ENCODE results near the gene USP16. TPM values are rescaled to one million over a fixed set of nuclear protein-coding genes. Genes with fewer than 3 reads are reported as not detected.
A peak's percentile ranks its signal among the peaks of the same experiment; 100 is the strongest.

USP16 gene
- total RNA-seq, 2 donors from 2014 or later: 23.2 to 28.1 TPM

GRCh38 chr21:29022166-29022565 lies 2.3 kb upstream of the USP16 start:
- H3K4me1 ChIP-seq: peaks cover 0 to 40% of the 10 kb centered on the region in 2 donors
- no peak for DNase-seq (ENCODE audit: low spot score)
- H3K27ac ChIP-seq: no peak overlapping the region
- no peak overlapping the region for H3K4me3 ChIP-seq
- H3K27me3 ChIP-seq: no peaks in the 10 kb centered on the region
- H3K36me3 ChIP-seq: no peaks in the 10 kb centered on the region
- TF ChIP-seq CTCF (IDR thresholded peaks at IDR 0.05): no peak
- no peaks in the 10 kb centered on the region for H3K9me3 ChIP-seq

GRCh38 chr21:29025328-29025713 lies 853 bp downstream of the USP16 start:
- no peak for DNase-seq (ENCODE audit: low spot score)
- Histone ChIP-seq H3K9me3 (no peaks in the 10 kb centered on the region), H3K36me3 (peaks cover 16% of the 10 kb centered on the region), H3K4me1 (peaks cover 0 to 20% of the 10 kb centered on the region in 2 donors), H3K4me3 (peak overlapping the region; percentile 67 to 87), H3K27me3 (no peaks in the 10 kb centered on the region), H3K27ac (peak overlapping the region; percentile 97)
- no peak for TF ChIP-seq CTCF (IDR thresholded peaks at IDR 0.05)

GRCh38 chr21:29029524-29029923 lies 5.1 kb downstream of the USP16 start:
- TF ChIP-seq CTCF (IDR thresholded peaks at IDR 0.05): no peak
- H3K9me3 ChIP-seq: no peaks in the 10 kb centered on the region
- H3K36me3 ChIP-seq: peaks cover 46% of the 10 kb centered on the region
- peaks cover 0 to 16% of the 10 kb centered on the region in 2 donors for H3K4me1 ChIP-seq
- no peak for DNase-seq (ENCODE audit: low spot score)
- no peaks in the 10 kb centered on the region for H3K27me3 ChIP-seq
- H3K4me3 ChIP-seq: no peak overlapping the region
- H3K27ac ChIP-seq: no peak overlapping the region

GRCh38 chr21:29030909-29031308 lies 6.4 kb downstream of the USP16 start:
- Histone ChIP-seq H3K27ac (no peak overlapping the region), H3K4me1 (peaks cover 0 to 9% of the 10 kb centered on the region in 2 donors), H3K27me3 (no peaks in the 10 kb centered on the region), H3K4me3 (no peak overlapping the region), H3K36me3 (peaks cover 56% of the 10 kb centered on the region), H3K9me3 (no peaks in the 10 kb centered on the region)
- TF ChIP-seq CTCF (IDR thresholded peaks at IDR 0.05): no peak
- no peak for DNase-seq (ENCODE audit: low spot score)

GRCh38 chr21:29033301-29033700 lies 8.8 kb downstream of the USP16 start:
- DNase-seq (ENCODE audit: low spot score): no peak
- H3K4me3 ChIP-seq: no peak overlapping the region
- H3K9me3 ChIP-seq: no peaks in the 10 kb centered on the region
- H3K27me3 ChIP-seq: no peaks in the 10 kb centered on the region
- no peaks in the 10 kb centered on the region for H3K4me1 ChIP-seq
- no peak overlapping the region for H3K27ac ChIP-seq
- H3K36me3 ChIP-seq: peaks cover 79% of the 10 kb centered on the region
- no peak for TF ChIP-seq CTCF (IDR thresholded peaks at IDR 0.05)

- no peaks in the 10 kb centered on the region for H3K9me3 ChIP-seq
- no peaks in the 10 kb centered on the region for H3K4me1 ChIP-seq
- H3K36me3 ChIP-seq: peaks cover 81% of the 10 kb centered on the region
- no peak for TF ChIP-seq CTCF (IDR thresholded peaks at IDR 0.05)
- H3K27me3 ChIP-seq: no peaks in the 10 kb centered on the region
- no peak overlapping the region for H3K27ac ChIP-seq
- DNase-seq (ENCODE audit: low spot score): no peak
- no peak overlapping the region for H3K4me3 ChIP-seq
Observed at GRCh38 chr21:29033871-29034270, 9.4 kb downstream of the USP16 start.
